HepG2 (cell line): Measurements from ENCODE around the gene CORO1A. TPM values are rescaled to one million over a fixed set of nuclear protein-coding genes. Genes with fewer than 3 reads are reported as not detected.

Experiments
- ATAC-seq: fragments of 200-7000 bp; cut with Tn5 transposase; 3 replicates; pipeline ENCODE4 v1.9.1; 2020; ENCODE audit warnings: mild to moderate bottlenecking, moderate library complexity
- BruUV-seq: library from RNA; stranded (reverse); fragments of 400-500 nt; replicated peaks from 2 replicates; lab custom pipeline; 2021; lab: Mats Ljungman, UMichigan
- CTCF ChIA-PET: fragments of 300-600 bp; formaldehyde crosslinking; extraction: SDS; loops from one replicate; lab custom pipeline; 2021; ENCODE audit warnings: low total read pairs, inconsistent platforms, low intra/inter-chr PET ratio; lab: Yijun Ruan, JAX
- POLR2A ChIA-PET: fragments of 350-600 bp; sonication (Branson Sonifier 250); formaldehyde crosslinking; loops from one replicate; lab custom pipeline; 2020; ENCODE audit warnings: antibody characterized with exemption, inconsistent platforms; lab: Yijun Ruan, JAX
- DNase-seq: peaks from one replicate; pipeline ENCODE4 v3.0.0-alpha.2; 2015; ENCODE audit warnings: low spot score
- FAIRE-seq: peaks from 3 replicates; lab custom pipeline; 2011; peaks lifted over from hg19 to GRCh38; lab: Jason Lieb, UNC
- H2AFZ ChIP-seq: one replicate; pipeline ENCODE4 v1.6.1; 2011; ENCODE audit warnings: low read length, inconsistent platforms
- H3K27ac ChIP-seq: fragments of 300-600 bp; 3 replicates; pipeline ENCODE4 v1.8.0; 2011; ENCODE audit warnings: mixed run types, mild to moderate bottlenecking, mixed read lengths, low read length, inconsistent platforms; ENCODE audit not compliant: insufficient read depth; ENCODE audit errors: extremely low read length
- H3K27me3 ChIP-seq, 2 experiments: fragments of 200-600 bp in 1 of 2; 2 replicates in 1 of 2; 3 replicates in 1 of 2; pipeline versions ENCODE4 v1.6.0 to v1.8.0; 2011; ENCODE audit warnings: low read length in 2 of 2, mild to moderate bottlenecking in 2 of 2, moderate library complexity in 2 of 2, inconsistent platforms in 1 of 2; ENCODE audit not compliant: insufficient read depth in 2 of 2, control insufficient read depth in 1 of 2
- H3K36me3 ChIP-seq, 2 experiments: fragments of 200-600 bp in 1 of 2; replicated peaks in 1 of 2; 2 replicates in 1 of 2; 3 replicates in 1 of 2; pipeline versions ENCODE4 v1.5.1 to v1.8.0; 2011; ENCODE audit warnings: low read length in 2 of 2, inconsistent platforms in 1 of 2; ENCODE audit not compliant: insufficient read depth in 2 of 2, control insufficient read depth in 1 of 2
- H3K4me1 ChIP-seq: 2 replicates; pipeline ENCODE4 v1.5.1; 2012; ENCODE audit warnings: low read length, inconsistent platforms; ENCODE audit not compliant: insufficient read depth
- H3K4me2 ChIP-seq: 2 replicates; pipeline ENCODE4 v1.6.0; 2011; ENCODE audit warnings: low read depth, low read length, inconsistent platforms
- H3K4me3 ChIP-seq, 3 experiments: fragments of 200-600 bp in 1 of 3; sonication (generic), shearing (Covaris generic) in 1 of 3; replicated peaks in 1 of 3; 2 replicates each; pipeline ENCODE4 v1.5.1; 2011 to 2016; ENCODE audit warnings: low read length in 3 of 3, inconsistent platforms in 2 of 3, low read depth in 2 of 3, mild to moderate bottlenecking in 2 of 3, control low read depth in 1 of 3, mixed read lengths in 1 of 3; ENCODE audit not compliant: insufficient read depth in 1 of 3
- H3K79me2 ChIP-seq: one replicate; pipeline ENCODE4 v1.6.1; 2011; ENCODE audit warnings: low read length, inconsistent platforms; ENCODE audit not compliant: insufficient read depth
- H3K9ac ChIP-seq: 2 replicates; pipeline ENCODE4 v1.6.0; 2011; ENCODE audit warnings: mild to moderate bottlenecking, low read depth, low read length, inconsistent platforms; ENCODE audit not compliant: insufficient read depth
- H3K9me3 ChIP-seq: 2 replicates; pipeline ENCODE4 v1.5.1; 2012; ENCODE audit warnings: mild to moderate bottlenecking, low read length
- H4K20me1 ChIP-seq: 2 replicates; pipeline ENCODE4 v1.6.0; 2011; ENCODE audit warnings: inconsistent platforms, mild to moderate bottlenecking, low read length, moderate library complexity; ENCODE audit not compliant: insufficient read depth
- ATF7 ChIP-seq, 2 experiments: fragments of 450-650 bp in 1 of 2; sonication (generic) in 1 of 2; formaldehyde crosslinking in 1 of 2; IDR thresholded peaks; 2 replicates each; pipeline versions ENCODE4 v1.4.0 to v1.6.1; 2016 to 2020; ENCODE audit warnings: antibody characterized with exemption in 1 of 2, mild to moderate bottlenecking in 1 of 2, missing genetic modification reagents in 1 of 2
- CREB1 ChIP-seq, 2 experiments: fragments of 450-650 bp in 1 of 2; IDR thresholded peaks; 2 replicates each; pipeline ENCODE4 v1.6.1; 2016 to 2017; ENCODE audit warnings: control low read depth in 1 of 2, mild to moderate bottlenecking in 1 of 2, missing compliant biosample characterization in 1 of 2, missing genetic modification characterization in 1 of 2
- HMGXB3 ChIP-seq: sonication (generic); formaldehyde crosslinking; IDR thresholded peaks from 2 replicates; pipeline ENCODE4 v1.4.0; 2020; ENCODE audit warnings: missing genetic modification reagents, borderline replicate concordance
- ISX ChIP-seq: sonication (generic); formaldehyde crosslinking; conservative IDR thresholded peaks from 2 replicates; pipeline ENCODE4 v1.5.0; 2020; ENCODE audit warnings: missing genetic modification reagents
- MEIS1 ChIP-seq: sonication (generic); formaldehyde crosslinking; IDR thresholded peaks from 2 replicates; pipeline ENCODE4 v1.9.0; 2021; ENCODE audit warnings: mild to moderate bottlenecking, missing genetic modification reagents, moderate library complexity, borderline replicate concordance
- RFX1 ChIP-seq: fragments of 450-650 bp; IDR thresholded peaks from 2 replicates; pipeline ENCODE4 v1.6.1; 2017
- RXRA ChIP-seq: sonication (generic); formaldehyde crosslinking; IDR thresholded peaks from 2 replicates; pipeline ENCODE4 v1.5.1; 2020; ENCODE audit warnings: missing genetic modification reagents
- STAT5B ChIP-seq: sonication (generic); formaldehyde crosslinking; IDR thresholded peaks from 2 replicates; pipeline ENCODE4 v1.4.0; 2020; ENCODE audit warnings: missing genetic modification reagents
- THAP11 ChIP-seq: IDR thresholded peaks from 2 replicates; pipeline ENCODE4 v1.6.1; 2016; ENCODE audit warnings: missing biosample characterization, missing genetic modification reagents
- ZBTB21 ChIP-seq: sonication (generic); formaldehyde crosslinking; IDR thresholded peaks from 2 replicates; pipeline ENCODE4 v1.4.0; 2020; ENCODE audit warnings: missing genetic modification reagents
- ZNF275 ChIP-seq: sonication (generic); formaldehyde crosslinking; IDR thresholded peaks from 2 replicates; pipeline ENCODE4 v1.8.0; 2022; ENCODE audit warnings: missing genetic modification reagents, mild to moderate bottlenecking, inconsistent platforms, borderline replicate concordance
- ZNF460 ChIP-seq: sonication (generic); formaldehyde crosslinking; IDR thresholded peaks from 2 replicates; pipeline ENCODE4 v1.5.1; 2020; ENCODE audit warnings: missing genetic modification reagents, mild to moderate bottlenecking, borderline replicate concordance
- ZNF83 ChIP-seq: sonication (generic); formaldehyde crosslinking; IDR thresholded peaks from 2 replicates; pipeline ENCODE4 v1.4.0; 2020; ENCODE audit warnings: missing genetic modification reagents, mild to moderate bottlenecking, borderline replicate concordance
- ZNF891 ChIP-seq: sonication (generic); formaldehyde crosslinking; IDR thresholded peaks from 2 replicates; pipeline ENCODE4 v1.5.0; 2020; ENCODE audit warnings: mild to moderate bottlenecking, missing genetic modification reagents
- WGBS: methylation state at CpG from one replicate; pipeline ENCODE4 v1.1.6; 2017; ENCODE audit warnings: low lambda C conversion rate; 5-methylcytosine and 5-hydroxymethylcytosine counted together
- in situ Hi-C: cut with HindIII; loops from 2 replicates; pipeline ENCODE4 v1.10.0; 2017; ENCODE audit warnings: low pct_unique_long_range_greater_than_20kb; ENCODE audit not compliant: extremely low pct_ligation_motif_present
- intact Hi-C: fragments of 100-400 bp; cut with micrococcal nuclease; formaldehyde crosslinking; loops from one replicate; pipeline ENCODE4 v1.10.0; 2022; ENCODE audit not compliant: unreplicated experiment
- polyA plus RNA-seq, 8 experiments: library from polyadenylated mRNA; depleted of rRNA in 3 of 8; stranded (reverse) in 7 of 8; unstranded in 1 of 8; fragments of >200 nt; fragmentation: Illumina TruSeq in 4 of 8; extraction: Trizol in 4 of 8; gene quantifications; 2 replicates each; pipeline versions ENCODE4 v1.2.1 to v1.2.3, GENCODE V29; 2011 to 2016; ENCODE audit warnings: low read depth in 4 of 8, missing spikeins in 1 of 8, mixed read lengths in 1 of 8; ENCODE audit not compliant: insufficient read depth in 1 of 8
- total RNA-seq, 5 experiments: library from RNA; depleted of rRNA; stranded (reverse); fragments of >200 nt; fragmentation: Illumina TruSeq; extraction: Trizol; gene quantifications; 2 replicates each; pipeline ENCODE4 v1.2.3, GENCODE V29; 2016; ENCODE audit warnings: low read depth in 1 of 5
- TF ChIP-seq, protein P1 (sequence below): sonication (generic); formaldehyde crosslinking; IDR thresholded peaks from 2 replicates; pipeline ENCODE4 v1.5.0; 2020; ENCODE audit warnings: missing genetic modification reagents, mild to moderate bottlenecking, borderline replicate concordance
- TF ChIP-seq, protein P2 (sequence below): sonication (generic); formaldehyde crosslinking; IDR thresholded peaks from 2 replicates; pipeline ENCODE4 v1.8.0; 2022; ENCODE audit warnings: mild to moderate bottlenecking, missing genetic modification reagents

The CORO1A gene
- total and polyA plus RNA-seq, 2 of the 13 experiments (the other 11 are each of a cell fraction or from before 2014, with no cell fraction given), result 6.5 to 12.9 TPM

GRCh38 chr16:30144917-30145316 lies 38.5 kb upstream of the CORO1A start (continued):
- TF ChIP-seq, protein P1, sequence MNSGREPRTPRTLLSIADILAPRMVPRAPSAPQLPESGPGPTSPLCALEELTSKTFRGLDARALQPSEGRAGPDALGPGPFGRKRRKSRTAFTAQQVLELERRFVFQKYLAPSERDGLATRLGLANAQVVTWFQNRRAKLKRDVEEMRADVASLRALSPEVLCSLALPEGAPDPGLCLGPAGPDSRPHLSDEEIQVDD, result no peak
- TF ChIP-seq ZBTB21 (CRISPR knock-in tag), result no peak
- TF ChIP-seq THAP11, result no peak
- no peak for TF ChIP-seq ZNF275 (CRISPR knock-in tag)

DNA sequence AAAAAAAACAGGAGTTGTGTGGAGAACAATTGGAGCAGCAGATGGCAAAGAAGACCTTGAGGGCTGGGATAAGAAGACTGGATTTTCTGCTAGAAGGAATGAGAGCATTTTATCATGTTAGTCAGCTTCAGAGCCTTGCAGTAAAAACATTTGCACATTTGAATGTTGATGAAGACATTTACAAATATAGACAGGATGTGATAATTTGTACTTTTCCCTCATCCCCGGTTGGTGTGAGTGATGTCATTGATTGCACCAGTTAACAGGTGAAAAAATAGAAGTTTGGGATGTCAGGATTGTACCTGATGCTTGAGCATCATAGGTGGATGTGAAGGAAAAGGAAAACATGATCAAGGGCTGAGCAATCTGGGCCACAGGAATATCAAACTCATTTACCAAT lies 37.7 kb upstream of the CORO1A start:
- in situ Hi-C loops, result no loop called here

More for the DNA sequence above, 37.7 kb upstream of the CORO1A start:
- no peak overlapping the region for H3K9ac ChIP-seq
- BruUV-seq, result no TSS peak
- CTCF ChIA-PET, result no interaction called here
- TF ChIP-seq MEIS1 (CRISPR knock-in tag) (no peak), ATF7 (IDR thresholded peaks at IDR 0.05) (peak; percentile 56), ATF7 (CRISPR knock-in tag; IDR thresholded peaks at IDR 0.05) (no peak), RXRA (no peak), ISX (CRISPR knock-in tag) (no peak), RFX1 (no peak), CREB1 (IDR thresholded peaks at IDR 0.05) (peak; percentile 47; the same call in 1 of the 2 replicates), CREB1 (CRISPR knock-in tag; IDR thresholded peaks at IDR 0.05) (no peak), STAT5B (no peak), ZNF460 (no peak; the same call in 1 of the 2 replicates), ZNF891 (no peak), HMGXB3 (CRISPR knock-in tag) (no peak), ZNF83 (CRISPR knock-in tag) (no peak)
- TF ChIP-seq, protein P2, sequence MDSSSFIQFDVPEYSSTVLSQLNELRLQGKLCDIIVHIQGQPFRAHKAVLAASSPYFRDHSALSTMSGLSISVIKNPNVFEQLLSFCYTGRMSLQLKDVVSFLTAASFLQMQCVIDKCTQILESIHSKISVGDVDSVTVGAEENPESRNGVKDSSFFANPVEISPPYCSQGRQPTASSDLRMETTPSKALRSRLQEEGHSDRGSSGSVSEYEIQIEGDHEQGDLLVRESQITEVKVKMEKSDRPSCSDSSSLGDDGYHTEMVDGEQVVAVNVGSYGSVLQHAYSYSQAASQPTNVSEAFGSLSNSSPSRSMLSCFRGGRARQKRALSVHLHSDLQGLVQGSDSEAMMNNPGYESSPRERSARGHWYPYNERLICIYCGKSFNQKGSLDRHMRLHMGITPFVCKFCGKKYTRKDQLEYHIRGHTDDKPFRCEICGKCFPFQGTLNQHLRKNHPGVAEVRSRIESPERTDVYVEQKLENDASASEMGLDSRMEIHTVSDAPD (CRISPR knock-in tag), result no peak
- TF ChIP-seq, all 625 proteins: peak for 2
- ATAC-seq (no peak), DNase-seq (no peak), FAIRE-seq (no peak)
- peaks cover 13% of the 10 kb centered on the region for H3K9me3 ChIP-seq
- no peak overlapping the region for H3K27ac ChIP-seq
- no peak overlapping the region for H3K4me3 ChIP-seq
- peaks cover 46% of the 10 kb centered on the region for H3K4me1 ChIP-seq
- no peak overlapping the region for H2AFZ ChIP-seq
- intact Hi-C loops, result no loop called here
- WGBS, result 6% methylated on average over 1 of the region's 1 CpG
- POLR2A ChIA-PET, result no interaction called here
- no peaks in the 10 kb centered on the region for H4K20me1 ChIP-seq
- H3K36me3 ChIP-seq, result no peaks in the 10 kb centered on the region
- H3K79me2 ChIP-seq, result no peaks in the 10 kb centered on the region
- H3K4me2 ChIP-seq, result no peak overlapping the region
- H3K27me3 ChIP-seq, result no peaks in the 10 kb centered on the region
